ENCODE measurements around the gene CACHD1.

Gene CACHD1

GRCh38 chr1:64537942-64538341, 68.0 kb downstream of the CACHD1 start:
- no peak for DNase-seq
- Mint-ChIP-seq H3K27me3 (ENCODE audit: low read depth, poor library complexity) (peaks cover 4% of the 10 kb centered on the region), H3K4me3 (no peak overlapping the region), H3K36me3 (ENCODE audit: low read depth) (peaks cover 8% of the 10 kb centered on the region), H3K9me3 (peaks cover 4% of the 10 kb centered on the region), H3K27ac (peak overlapping the region; percentile 39), H3K4me1 (peaks cover 69% of the 10 kb centered on the region)
- TF ChIP-seq CTCF (IDR thresholded peaks at IDR 0.05): no peak

GRCh38 chr1:64538389-64538788, 68.5 kb downstream of the CACHD1 start:
- peaks cover 7% of the 10 kb centered on the region for H3K36me3 Mint-ChIP-seq (ENCODE audit: low read depth)

GRCh38 chr1:64539289-64539688, 69.4 kb downstream of the CACHD1 start:
- no peak for TF ChIP-seq CTCF (IDR thresholded peaks at IDR 0.05)
- Mint-ChIP-seq H3K27me3 (ENCODE audit: low read depth, poor library complexity) (peaks cover 3% of the 10 kb centered on the region), H3K9me3 (peaks cover 3% of the 10 kb centered on the region), H3K4me3 (no peak overlapping the region), H3K27ac (peak overlapping the region; percentile 99), H3K4me1 (peaks cover 74% of the 10 kb centered on the region), H3K36me3 (ENCODE audit: low read depth) (peaks cover 4% of the 10 kb centered on the region)
- DNase-seq: no peak

More at GRCh38 chr1:64538389-64538788, 68.5 kb downstream of the CACHD1 start:
- H3K4me1 Mint-ChIP-seq: peaks cover 69% of the 10 kb centered on the region
- H3K27ac Mint-ChIP-seq: peak overlapping the region; percentile 42
- peaks cover 4% of the 10 kb centered on the region for H3K27me3 Mint-ChIP-seq (ENCODE audit: low read depth, poor library complexity)
- TF ChIP-seq CTCF (IDR thresholded peaks at IDR 0.05): no peak
- peaks cover 4% of the 10 kb centered on the region for H3K9me3 Mint-ChIP-seq
- H3K4me3 Mint-ChIP-seq: no peak overlapping the region
- DNase-seq: no peak

GRCh38 chr1:64539781-64540218, 69.9 kb downstream of the CACHD1 start:
- Mint-ChIP-seq H3K4me1 (peaks cover 79% of the 10 kb centered on the region), H3K27ac (peak overlapping the region; percentile 99), H3K9me3 (no peaks in the 10 kb centered on the region), H3K4me3 (no peak overlapping the region), H3K27me3 (ENCODE audit: low read depth, poor library complexity) (no peaks in the 10 kb centered on the region), H3K36me3 (ENCODE audit: low read depth) (no peaks in the 10 kb centered on the region)
- no peak for DNase-seq
- no peak for TF ChIP-seq CTCF (IDR thresholded peaks at IDR 0.05)

GRCh38 chr1:64540265-64540791, 70.4 kb downstream of the CACHD1 start:
- Mint-ChIP-seq H3K9me3 (no peaks in the 10 kb centered on the region), H3K4me3 (peak overlapping the region; percentile 69), H3K4me1 (peaks cover 85% of the 10 kb centered on the region), H3K36me3 (ENCODE audit: low read depth) (no peaks in the 10 kb centered on the region), H3K27ac (peak overlapping the region; percentile 99), H3K27me3 (ENCODE audit: low read depth, poor library complexity) (no peaks in the 10 kb centered on the region)
- TF ChIP-seq CTCF (IDR thresholded peaks at IDR 0.05): no peak
- DNase-seq: no peak

- Mint-ChIP-seq H3K27ac (no peak overlapping the region), H3K36me3 (ENCODE audit: low read depth) (no peaks in the 10 kb centered on the region), H3K4me3 (no peak overlapping the region), H3K4me1 (peaks cover 79% of the 10 kb centered on the region), H3K9me3 (no peaks in the 10 kb centered on the region), H3K27me3 (ENCODE audit: low read depth, poor library complexity) (no peaks in the 10 kb centered on the region)
- DNase-seq: no peak
- TF ChIP-seq CTCF (IDR thresholded peaks at IDR 0.05): no peak
These were observed 72.2 kb downstream of the CACHD1 start for GRCh38 chr1:64542118-64542517.

Data from nephron progenitor cell (in vitro differentiated cells).